H1 (cell line): ENCODE measurements around the gene CCL1. TPM values are rescaled to one million over a fixed set of nuclear protein-coding genes. Genes with fewer than 3 reads are reported as not detected.
A peak's percentile ranks its signal among the peaks of the same experiment; 100 is the strongest.

Experiments
- CTCF ChIA-PET: fragments of 300-600 bp; sonication (Branson Sonifier 250); formaldehyde crosslinking; loops from one replicate; lab custom pipeline; 2021; ENCODE audit not compliant: partially characterized antibody; lab: Charles Lee
- POLR2A ChIA-PET: fragments of 300-600 bp; sonication (Branson Sonifier 250); formaldehyde crosslinking; loops from one replicate; lab custom pipeline; 2021; ENCODE audit warnings: inconsistent platforms; ENCODE audit not compliant: partially characterized antibody; lab: Charles Lee
- DNase-seq, 2 experiments: peaks; one replicate each; pipeline versions ENCODE4 v3.0.0 to v3.0.0-alpha.2; 2010 to 2022; ENCODE audit warnings: low spot score in 2 of 2, low read depth in 1 of 2, mixed read lengths in 1 of 2
- FAIRE-seq: peaks from 2 replicates; lab custom pipeline; 2011; peaks lifted over from hg19 to GRCh38; lab: Jason Lieb, UNC
- H2AFZ ChIP-seq: 2 replicates; pipeline ENCODE4 v1.8.1; 2012; ENCODE audit warnings: low read length, inconsistent platforms
- H2AK5ac ChIP-seq: 2 replicates; pipeline ENCODE4 v1.6.1; 2013; ENCODE audit warnings: low read depth, low read length
- H2BK120ac ChIP-seq: replicated peaks from 2 replicates; pipeline ENCODE3; 2013; ENCODE audit warnings: low read depth, low read length, inconsistent platforms
- H2BK12ac ChIP-seq: 2 replicates; pipeline ENCODE4 v1.6.1; 2013; ENCODE audit warnings: low read depth, low read length
- H2BK15ac ChIP-seq: 2 replicates; pipeline ENCODE4 v1.6.1; 2013; ENCODE audit warnings: low read length
- H2BK20ac ChIP-seq: 2 replicates; pipeline ENCODE4 v1.6.1; 2013; ENCODE audit warnings: low read length
- H2BK5ac ChIP-seq: 2 replicates; pipeline ENCODE4 v1.6.1; 2013; ENCODE audit warnings: low read depth, low read length
- H3K14ac ChIP-seq: 2 replicates; pipeline ENCODE4 v1.6.1; 2013; ENCODE audit warnings: inconsistent platforms; ENCODE audit not compliant: insufficient read length
- H3K18ac ChIP-seq: 2 replicates; pipeline ENCODE4 v1.6.1; 2013; ENCODE audit warnings: low read length; ENCODE audit errors: extremely low read depth
- H3K23ac ChIP-seq: 2 replicates; pipeline ENCODE4 v1.6.1; 2013; ENCODE audit warnings: inconsistent platforms; ENCODE audit not compliant: insufficient read length
- H3K23me2 ChIP-seq: 2 replicates; pipeline ENCODE4 v1.6.1; 2013; ENCODE audit warnings: low read depth, low read length
- H3K27ac ChIP-seq: 2 replicates; pipeline ENCODE4 v1.6.1; 2011; ENCODE audit warnings: low read depth, low read length, inconsistent platforms
- H3K27me3 ChIP-seq, 4 experiments: replicated peaks in 1 of 4; 1 replicate in 1 of 4; 2 replicates in 3 of 4; pipeline versions ENCODE4 v1.6.1 to v1.8.1; 2011 to 2013; ENCODE audit warnings: low read length in 3 of 4, mild to moderate bottlenecking in 3 of 4, inconsistent platforms in 2 of 4, mixed read lengths in 2 of 4, moderate library complexity in 1 of 4; ENCODE audit not compliant: control insufficient read depth in 3 of 4, insufficient read depth in 3 of 4; ENCODE audit errors: extremely low read depth in 1 of 4
- H3K36me3 ChIP-seq, 4 experiments: 2 replicates each; pipeline versions ENCODE4 v1.6.1 to v1.8.1; 2011 to 2013; ENCODE audit warnings: mild to moderate bottlenecking in 4 of 4, low read length in 3 of 4, moderate library complexity in 2 of 4, control low read depth in 1 of 4, inconsistent platforms in 1 of 4; ENCODE audit not compliant: insufficient read depth in 4 of 4, control insufficient read depth in 2 of 4
- H3K4ac ChIP-seq: replicated peaks from 2 replicates; pipeline ENCODE3; 2013; ENCODE audit warnings: low read length, low read depth, mixed read lengths, inconsistent platforms; ENCODE audit not compliant: insufficient read length
- H3K4me1 ChIP-seq, 4 experiments: replicated peaks in 1 of 4; 1 replicate in 1 of 4; 2 replicates in 3 of 4; pipeline versions ENCODE4 v1.6.1 to v1.8.1; 2011 to 2013; ENCODE audit warnings: low read length in 3 of 4, inconsistent platforms in 2 of 4, mixed read lengths in 1 of 4; ENCODE audit not compliant: insufficient read depth in 4 of 4, control insufficient read depth in 3 of 4
- H3K4me2 ChIP-seq, 2 experiments: 2 replicates each; pipeline versions ENCODE4 v1.6.1 to v1.8.1; 2011 to 2013; ENCODE audit warnings: low read depth in 2 of 2, low read length in 2 of 2, control low read depth in 1 of 2, inconsistent platforms in 1 of 2, mild to moderate bottlenecking in 1 of 2; ENCODE audit not compliant: insufficient read depth in 1 of 2
- H3K4me3 ChIP-seq, 4 experiments: fragments of 200-600, 300-600 bp in 1 of 4; sonication (generic), shearing (Covaris generic), sonication (Bioruptor Twin) in 1 of 4; 2 replicates each; pipeline versions ENCODE4 v1.5.1 to v1.8.1; 2011 to 2016; ENCODE audit warnings: low read length in 4 of 4, low read depth in 3 of 4, control low read depth in 2 of 4, inconsistent platforms in 2 of 4, mild to moderate bottlenecking in 2 of 4, mixed read lengths in 1 of 4, moderate library complexity in 1 of 4; ENCODE audit not compliant: insufficient read depth in 2 of 4; ENCODE audit errors: extremely low read depth in 1 of 4
- H3K56ac ChIP-seq: replicated peaks from 2 replicates; pipeline ENCODE3; 2013; ENCODE audit warnings: low read depth, mild to moderate bottlenecking, mixed read lengths, low read length, inconsistent platforms; ENCODE audit not compliant: insufficient read length
- H3K79me1 ChIP-seq: 2 replicates; pipeline ENCODE4 v1.6.1; 2013; ENCODE audit warnings: low read depth, low read length, control low read depth
- H3K79me2 ChIP-seq, 2 experiments: 2 replicates each; pipeline versions ENCODE4 v1.6.1 to v1.8.1; 2012 to 2013; ENCODE audit warnings: low read length in 2 of 2, mild to moderate bottlenecking in 2 of 2, inconsistent platforms in 1 of 2; ENCODE audit not compliant: insufficient read depth in 2 of 2, control insufficient read depth in 1 of 2
- H3K9ac ChIP-seq, 4 experiments: replicated peaks in 1 of 4; 1 replicate in 1 of 4; 2 replicates in 3 of 4; pipeline versions ENCODE4 v1.6.1 to v1.8.1; 2011 to 2013; ENCODE audit warnings: low read depth in 3 of 4, low read length in 3 of 4, control low read depth in 2 of 4, mild to moderate bottlenecking in 2 of 4, moderate library complexity in 2 of 4, inconsistent platforms in 1 of 4; ENCODE audit errors: extremely low read depth in 1 of 4
- H3K9me3 ChIP-seq, 2 experiments: 2 replicates each; pipeline versions ENCODE4 v1.6.1 to v1.8.1; 2012 to 2013; ENCODE audit warnings: mild to moderate bottlenecking in 2 of 2, moderate library complexity in 2 of 2, control low read depth in 1 of 2, inconsistent platforms in 1 of 2, low read depth in 1 of 2, low read length in 1 of 2, mixed read lengths in 1 of 2; ENCODE audit not compliant: insufficient read depth in 2 of 2
- H4K20me1 ChIP-seq, 2 experiments: replicated peaks in 1 of 2; 2 replicates each; pipeline versions ENCODE3 to v1.8.1; 2011 to 2013; ENCODE audit warnings: inconsistent platforms in 2 of 2, low read length in 2 of 2, mild to moderate bottlenecking in 1 of 2; ENCODE audit not compliant: insufficient read depth in 2 of 2, control insufficient read depth in 1 of 2
- H4K5ac ChIP-seq: 2 replicates; pipeline ENCODE4 v1.6.1; 2013; ENCODE audit warnings: low read length, low read depth, mixed read lengths, inconsistent platforms; ENCODE audit not compliant: insufficient read length
- H4K8ac ChIP-seq: 2 replicates; pipeline ENCODE4 v1.8.0; 2013; ENCODE audit warnings: mild to moderate bottlenecking, moderate library complexity, low read length, inconsistent platforms; ENCODE audit not compliant: insufficient read depth; ENCODE audit errors: extremely low read depth
- H4K91ac ChIP-seq: replicated peaks from 2 replicates; pipeline ENCODE3; 2013; ENCODE audit warnings: low read length, mixed read lengths, inconsistent platforms; ENCODE audit not compliant: insufficient read length
- CTCF ChIP-seq, 3 experiments: IDR thresholded peaks; 1 replicate in 2 of 3; 2 replicates in 1 of 3; pipeline versions ENCODE4 v1.5.1 to v1.6.1; 2011; ENCODE audit warnings: low read length in 3 of 3, mild to moderate bottlenecking in 3 of 3, inconsistent platforms in 2 of 3, low read depth in 1 of 3, moderate library complexity in 1 of 3; ENCODE audit not compliant: insufficient read depth in 1 of 3; ENCODE audit errors: control extremely low read depth in 1 of 3
- HDAC2 ChIP-seq, 2 experiments: fragments of 300-600 bp in 1 of 2; sonication (generic) in 1 of 2; IDR thresholded peaks; 2 replicates each; pipeline ENCODE4 v1.6.1; 2011 to 2012; ENCODE audit warnings: low read depth in 2 of 2, low read length in 2 of 2, mild to moderate bottlenecking in 2 of 2, moderate library complexity in 2 of 2, borderline replicate concordance in 1 of 2, inconsistent platforms in 1 of 2
- JUND ChIP-seq: IDR thresholded peaks from 2 replicates; pipeline ENCODE4 v1.6.1; 2011; ENCODE audit warnings: mild to moderate bottlenecking, improper control_type of control experiment, low read length
- RAD21 ChIP-seq, 2 experiments: IDR thresholded peaks in 1 of 2; conservative IDR thresholded peaks in 1 of 2; 2 replicates each; pipeline ENCODE4 v1.6.1; 2011; ENCODE audit warnings: low read depth in 2 of 2, low read length in 2 of 2, improper control_type of control experiment in 1 of 2, inconsistent platforms in 1 of 2, mild to moderate bottlenecking in 1 of 2, moderate library complexity in 1 of 2
- SUZ12 ChIP-seq: fragments of 200-600 bp; sonication (generic); IDR thresholded peaks from 2 replicates; pipeline ENCODE4 v1.6.1; 2012; ENCODE audit warnings: mild to moderate bottlenecking, inconsistent platforms, low read length, moderate library complexity, mixed read lengths
- TCF12 ChIP-seq: IDR thresholded peaks from 2 replicates; pipeline ENCODE4 v1.6.1; 2011; ENCODE audit warnings: low read depth, mild to moderate bottlenecking, low read length
- WGBS, 2 experiments: shearing (Covaris generic) in 1 of 2; methylation state at CpG; one replicate each; pipeline versions ENCODE4 v1.1.6 to v1.1.7; 2013 to 2015; ENCODE audit warnings: low lambda C conversion rate in 2 of 2, mixed read lengths in 2 of 2, inconsistent platforms in 1 of 2, low coverage in 1 of 2, missing lambda C conversion rate in 1 of 2; ENCODE audit not compliant: insufficient replicate concordance in 2 of 2, insufficient coverage in 1 of 2, insufficient read length in 1 of 2; ENCODE audit errors: extremely low coverage in 1 of 2, missing lambda C conversion rate in 1 of 2; 5-methylcytosine and 5-hydroxymethylcytosine counted together
- polyA plus RNA-seq, 7 experiments: library from polyadenylated mRNA; depleted of rRNA in 3 of 7; stranded (reverse) in 5 of 7; unstranded in 2 of 7; fragments of >200 nt in 5 of 7; fragments of 200-250 nt in 2 of 7; gene quantifications; 1 replicate in 5 of 7; 2 replicates in 1 of 7; 4 replicates in 1 of 7; pipeline versions ENCODE4 v1.2.1 to v1.2.3, GENCODE V29; 2011 to 2013; ENCODE audit warnings: missing spikeins in 2 of 7, mixed read lengths in 2 of 7
- total RNA-seq: library from RNA; stranded (reverse); fragmentation: NEBNext Ultra II Directional; extraction: Animal tissue kit (Norgen Biotek cat#: 25700); gene quantifications from 2 replicates; pipeline ENCODE4 v1.2.1, GENCODE V29; 2021

The CCL1 gene
- total and polyA plus RNA-seq, 2 of the 8 experiments (the other 6 are each of a cell fraction or from before 2014, with no cell fraction given) = not detected

GRCh38 chr17:34357398-34357797 is 5.6 kb downstream of the CCL1 start:
- no peak overlapping the region for H2AFZ ChIP-seq
- H2BK5ac ChIP-seq = no peak overlapping the region
- H3K18ac ChIP-seq = no peak overlapping the region
- no peak overlapping the region for H3K4me2 ChIP-seq
- TF ChIP-seq HDAC2 (IDR thresholded peaks at IDR 0.05; ENCODE audit: borderline replicate concordance in 1 of 2, low read depth in 2 of 2, low read length in 2 of 2) = no peak
- TF ChIP-seq JUND = no peak
- no peak for TF ChIP-seq SUZ12
- TF ChIP-seq RAD21 (IDR thresholded peaks at IDR 0.05 in 1 of 2, conservative IDR thresholded peaks at IDR 0.05 in 1 of 2; ENCODE audit: low read depth in 2 of 2, low read length in 2 of 2) = peak in 1 of 2 experiments; percentile 34; a peak in 2 of 4 replicates
- no peak for TF ChIP-seq TCF12
- peak in 2 of 3 experiments; percentile 18 to 26; a peak in 2 of 4 replicates for TF ChIP-seq CTCF (IDR thresholded peaks at IDR 0.05; ENCODE audit: control extremely low read depth in 1 of 3, insufficient read depth in 1 of 3, low read depth in 1 of 3, low read length in 3 of 3)
- no peak overlapping the region for H4K8ac ChIP-seq
- H2BK120ac ChIP-seq = no peak overlapping the region
- no peaks in the 10 kb centered on the region for H3K4me1 ChIP-seq
- DNase-seq = no peak
- ChIA-PET POLR2A (no interaction called here), CTCF (interaction anchor here (0.9 to 15.7 kb wide), 9 partner anchors 16 to 155 kb away, joined by 3 to 442 read pairs (median 3); no protein-coding TSS in a partner anchor)
- no peak overlapping the region for H3K4me3 ChIP-seq
- no peaks in the 10 kb centered on the region for H4K20me1 ChIP-seq
- H3K23ac ChIP-seq = no peak overlapping the region
- no peak overlapping the region for H2BK20ac ChIP-seq
- H3K79me2 ChIP-seq = no peaks in the 10 kb centered on the region
- H3K36me3 ChIP-seq = no peaks in the 10 kb centered on the region
- no peaks in the 10 kb centered on the region for H3K9me3 ChIP-seq
- H2AK5ac ChIP-seq = no peak overlapping the region
- H2BK12ac ChIP-seq = no peak overlapping the region
- FAIRE-seq = no peak
- H3K4ac ChIP-seq = no peak overlapping the region
- H3K9ac ChIP-seq = no peak overlapping the region
- WGBS, 2 experiments = 76% methylated on average over 2 of the region's 2 CpGs; no CpG with 5 or more reads in 1 of the 2 experiments
- no peaks in the 10 kb centered on the region for H3K27me3 ChIP-seq
- no peaks in the 10 kb centered on the region for H3K79me1 ChIP-seq
- H3K56ac ChIP-seq = no peak overlapping the region
- no peaks in the 10 kb centered on the region; the same call in 1 of the 2 replicates for H3K23me2 ChIP-seq
- H3K27ac ChIP-seq = no peak overlapping the region
- H4K91ac ChIP-seq = no peak overlapping the region
- H2BK15ac ChIP-seq = no peak overlapping the region
- H4K5ac ChIP-seq = no peak overlapping the region
- H3K14ac ChIP-seq = no peak overlapping the region
